Duodenal mucosa (tissue), 2 donors: ENCODE measurements around the gene GLP2R.

Source experiments
- H3K27ac ChIP-seq: one replicate; pipeline ENCODE4 v1.7.0; 2013; ENCODE audit warnings: low read depth, low read length
- H3K27me3 ChIP-seq, 2 donors: one replicate each; pipeline ENCODE4 v1.7.0; 2013; ENCODE audit warnings: low read length in 2 of 2, control low read depth in 1 of 2; ENCODE audit not compliant: insufficient read depth in 2 of 2, control insufficient read depth in 1 of 2
- H3K36me3 ChIP-seq, 2 donors: one replicate each; pipeline ENCODE4 v1.7.0; 2013; ENCODE audit warnings: low read length in 2 of 2, control low read depth in 1 of 2; ENCODE audit not compliant: insufficient read depth in 2 of 2, control insufficient read depth in 1 of 2
- H3K4me1 ChIP-seq, 2 donors: one replicate each; pipeline ENCODE4 v1.7.0; 2013; ENCODE audit warnings: low read length in 2 of 2, control low read depth in 1 of 2; ENCODE audit not compliant: insufficient read depth in 2 of 2, control insufficient read depth in 1 of 2
- H3K4me3 ChIP-seq, 2 donors: one replicate each; pipeline ENCODE4 v1.7.0; 2013; ENCODE audit warnings: low read length in 2 of 2, low read depth in 1 of 2
- H3K9ac ChIP-seq, 2 donors: one replicate each; pipeline ENCODE4 v1.7.0; 2013; ENCODE audit warnings: low read length in 2 of 2, low read depth in 1 of 2
- H3K9me3 ChIP-seq, 2 donors: one replicate each; pipeline ENCODE4 v1.7.0; 2013; ENCODE audit warnings: low read length in 2 of 2, control low read depth in 1 of 2; ENCODE audit not compliant: control insufficient read depth in 1 of 2

The GLP2R gene

DNA sequence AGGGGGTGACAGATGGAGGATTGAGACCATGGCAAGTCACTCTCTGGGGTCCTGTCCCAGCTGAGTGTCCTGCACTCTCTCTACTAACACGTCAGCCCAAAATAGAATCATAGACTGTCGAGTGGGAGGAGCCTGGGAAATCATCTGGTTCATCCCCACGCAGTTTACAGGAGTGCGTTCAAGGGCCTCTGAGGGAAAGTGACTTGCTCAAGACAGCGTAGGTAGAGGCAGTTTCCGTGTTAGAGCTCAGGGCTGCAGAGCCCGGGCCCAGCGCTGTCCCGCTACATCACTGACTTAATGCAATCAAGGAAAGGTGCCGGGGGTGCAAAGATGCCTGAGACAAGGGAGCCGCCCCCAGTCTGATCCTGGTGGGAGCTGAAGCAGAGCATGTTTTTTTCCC is 14.2 kb upstream of the GLP2R start:
- Histone ChIP-seq H3K36me3 (no peaks in the 10 kb centered on the region), H3K4me1 (no peaks in the 10 kb centered on the region), H3K9me3 (no peaks in the 10 kb centered on the region), H3K4me3 (no peak overlapping the region), H3K27ac (no peak overlapping the region), H3K9ac (no peak overlapping the region), H3K27me3 (no peaks in the 10 kb centered on the region)

DNA sequence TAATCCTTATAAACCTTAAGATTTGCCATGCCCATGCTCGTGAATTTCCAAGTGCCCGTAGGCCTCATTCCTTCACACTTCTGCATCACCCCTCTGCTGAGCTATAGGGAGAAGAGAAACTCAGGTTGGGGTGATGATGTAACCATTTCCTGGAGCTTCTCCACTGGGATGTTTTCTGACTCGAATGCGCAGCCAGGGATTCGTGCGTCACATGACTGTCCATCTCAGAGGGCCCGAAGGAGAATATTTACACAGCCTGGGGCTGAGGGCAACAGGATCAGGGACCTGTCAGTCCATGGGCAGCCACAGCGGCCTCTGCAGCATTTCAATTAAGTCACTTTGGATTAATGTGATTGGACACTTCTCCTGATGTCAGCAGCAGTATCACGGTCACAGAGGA is 12.6 kb upstream of the GLP2R start:
- H3K9me3 ChIP-seq: no peaks in the 10 kb centered on the region
- H3K4me3 ChIP-seq: no peak overlapping the region
- H3K4me1 ChIP-seq: no peaks in the 10 kb centered on the region
- H3K27me3 ChIP-seq: no peaks in the 10 kb centered on the region
- H3K9ac ChIP-seq: no peak overlapping the region
- H3K27ac ChIP-seq: no peak overlapping the region
- H3K36me3 ChIP-seq: no peaks in the 10 kb centered on the region

DNA sequence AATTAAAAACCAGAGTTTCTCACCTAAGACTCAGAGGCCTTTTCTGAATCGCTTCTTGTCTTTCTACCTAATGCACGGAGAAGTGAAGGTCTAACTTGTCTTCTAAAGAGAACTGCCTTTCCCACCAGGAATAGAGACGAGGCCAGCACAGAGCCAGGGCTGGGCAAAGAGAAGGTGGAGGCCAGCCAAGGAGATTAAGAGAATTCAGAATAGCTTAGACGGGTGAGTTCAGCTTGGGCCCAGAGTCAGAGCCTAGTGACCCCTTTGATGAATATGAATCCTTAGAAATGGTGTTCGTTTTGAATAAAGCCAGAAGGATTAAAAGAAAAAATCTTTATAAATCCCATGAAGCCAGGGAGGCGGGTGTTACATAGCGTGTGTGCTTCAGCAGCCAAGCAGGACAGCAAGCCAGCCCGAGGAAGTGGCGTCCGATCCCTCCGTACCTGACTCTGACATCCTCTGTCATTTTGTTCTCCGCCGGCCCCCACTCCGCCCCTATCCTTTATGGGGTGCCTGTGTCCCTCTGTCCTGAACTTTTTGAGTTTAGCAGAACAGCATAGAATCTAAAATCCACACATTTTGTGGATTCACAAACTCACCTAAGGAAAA is 11.3 kb upstream of the GLP2R start:
- Histone ChIP-seq H3K36me3 (no peaks in the 10 kb centered on the region), H3K27me3 (no peaks in the 10 kb centered on the region), H3K9me3 (no peaks in the 10 kb centered on the region), H3K27ac (no peak overlapping the region), H3K4me1 (no peaks in the 10 kb centered on the region), H3K4me3 (no peak overlapping the region), H3K9ac (no peak overlapping the region)

DNA sequence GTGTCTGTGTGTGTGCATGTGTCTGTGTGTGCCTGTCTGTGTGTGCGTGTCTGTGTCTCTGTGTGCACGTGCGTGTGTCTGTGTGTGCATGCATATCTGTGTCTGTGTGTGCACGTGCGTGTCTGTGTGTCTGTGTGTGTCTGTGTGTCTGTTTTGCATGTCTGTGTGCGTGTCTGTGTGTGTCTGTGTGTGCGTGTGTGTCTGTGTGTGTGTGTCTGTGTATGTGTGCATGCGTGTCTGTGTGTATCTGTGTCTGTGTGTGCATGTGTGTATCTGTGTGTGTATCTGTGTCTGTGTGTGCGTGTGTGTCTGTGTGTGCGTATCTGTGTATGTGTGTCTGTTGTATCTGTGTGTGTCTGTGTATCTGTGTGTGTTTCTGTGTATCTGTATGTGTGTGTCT is 9.3 kb upstream of the GLP2R start:
- H3K4me3 ChIP-seq: no peak overlapping the region
- no peak overlapping the region for H3K9ac ChIP-seq
- no peaks in the 10 kb centered on the region for H3K36me3 ChIP-seq
- H3K27me3 ChIP-seq: no peaks in the 10 kb centered on the region
- no peaks in the 10 kb centered on the region for H3K4me1 ChIP-seq
- no peaks in the 10 kb centered on the region for H3K9me3 ChIP-seq
- no peak overlapping the region for H3K27ac ChIP-seq

GRCh38 chr17:9817086-9817485 is 8.6 kb upstream of the GLP2R start:
- H3K9me3 ChIP-seq: no peaks in the 10 kb centered on the region
- no peak overlapping the region for H3K4me3 ChIP-seq
- no peak overlapping the region for H3K27ac ChIP-seq
- no peaks in the 10 kb centered on the region for H3K36me3 ChIP-seq
- no peak overlapping the region for H3K9ac ChIP-seq
- no peaks in the 10 kb centered on the region for H3K27me3 ChIP-seq
- no peaks in the 10 kb centered on the region for H3K4me1 ChIP-seq

DNA sequence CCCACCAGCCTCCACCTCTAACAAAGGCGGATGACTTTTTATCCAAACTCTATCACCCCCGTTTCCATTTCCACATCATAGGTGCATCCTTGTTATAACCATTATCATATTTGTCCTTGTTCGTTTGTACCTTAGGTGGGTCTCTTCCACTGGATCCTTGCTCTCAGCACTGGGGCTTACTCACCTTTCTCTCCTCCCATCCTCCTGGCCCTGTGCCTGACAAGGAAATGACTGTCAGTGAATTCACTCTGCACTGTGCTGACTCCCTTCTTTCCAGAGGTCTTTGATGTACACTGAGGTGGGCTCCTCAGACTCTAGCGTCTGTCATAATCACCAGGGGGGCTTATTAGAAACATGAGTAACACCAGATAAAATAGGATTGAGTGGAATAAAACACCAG is 7.0 kb upstream of the GLP2R start:
- Histone ChIP-seq H3K36me3 (no peaks in the 10 kb centered on the region), H3K9me3 (no peaks in the 10 kb centered on the region), H3K4me1 (no peaks in the 10 kb centered on the region), H3K27me3 (no peaks in the 10 kb centered on the region), H3K27ac (no peak overlapping the region), H3K4me3 (no peak overlapping the region), H3K9ac (no peak overlapping the region)

DNA sequence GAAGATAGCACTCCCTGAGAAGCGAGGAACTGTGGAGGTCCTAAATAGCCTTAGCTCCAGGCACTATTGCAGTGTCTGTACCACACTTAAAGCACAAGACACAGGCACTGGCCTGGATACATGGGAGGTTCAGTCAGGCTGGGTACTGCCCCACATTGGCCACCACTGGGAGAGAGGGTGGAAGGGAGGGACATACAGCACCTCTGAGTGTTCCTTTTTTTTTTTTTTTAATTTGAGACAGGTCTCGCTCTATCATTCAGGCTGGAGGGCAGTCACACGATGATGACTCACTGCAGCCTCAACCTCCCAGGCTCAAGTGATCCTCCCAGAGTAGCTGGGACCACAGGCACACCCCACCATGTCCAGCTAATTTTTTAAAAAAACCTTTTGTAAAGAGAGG is 5.3 kb upstream of the GLP2R start:
- Histone ChIP-seq H3K27ac (no peak overlapping the region), H3K27me3 (no peaks in the 10 kb centered on the region), H3K36me3 (no peaks in the 10 kb centered on the region), H3K9me3 (no peaks in the 10 kb centered on the region), H3K4me1 (no peaks in the 10 kb centered on the region), H3K9ac (no peak overlapping the region), H3K4me3 (no peak overlapping the region)

GRCh38 chr17:9821921-9822320 is 3.8 kb upstream of the GLP2R start, which contains the start of gene GSG1L2:
TSS of gene GSG1L2 (minus strand) at chr17:9822079. CDS start at chr17:9822071, 8 bp downstream.
- Histone ChIP-seq H3K36me3 (no peaks in the 10 kb centered on the region), H3K4me1 (no peaks in the 10 kb centered on the region), H3K9me3 (no peaks in the 10 kb centered on the region), H3K4me3 (no peak within 1 kb of the TSS), H3K27ac (no peak within 1 kb of the TSS), H3K9ac (no peak within 1 kb of the TSS), H3K27me3 (no peaks in the 10 kb centered on the region)

DNA sequence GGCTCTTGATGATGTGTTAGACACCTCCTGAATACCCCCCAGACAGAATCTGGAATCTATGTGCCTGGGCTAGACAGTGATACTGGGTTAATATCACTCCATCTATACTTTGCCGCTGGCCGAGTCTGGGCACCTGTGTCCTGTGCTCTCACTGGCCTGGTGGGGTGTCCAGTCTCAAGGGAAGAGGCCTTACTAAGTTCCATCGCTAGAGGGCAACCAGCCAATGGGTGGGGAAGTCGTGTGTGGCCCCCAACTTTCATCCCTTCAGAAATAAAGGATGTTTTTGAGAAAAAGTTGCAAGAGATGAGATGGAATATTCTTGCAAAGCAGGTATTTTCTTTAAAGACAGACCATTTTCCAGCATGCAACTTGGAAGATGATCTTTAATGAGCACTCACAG is 1.6 kb upstream of the GLP2R start:
- Histone ChIP-seq H3K27ac (no peak overlapping the region), H3K9ac (no peak overlapping the region), H3K27me3 (no peaks in the 10 kb centered on the region), H3K4me3 (no peak overlapping the region), H3K9me3 (no peaks in the 10 kb centered on the region), H3K4me1 (no peaks in the 10 kb centered on the region), H3K36me3 (no peaks in the 10 kb centered on the region)

- Histone ChIP-seq H3K9ac (no peak overlapping the region), H3K4me1 (no peaks in the 10 kb centered on the region), H3K9me3 (no peaks in the 10 kb centered on the region), H3K27ac (no peak overlapping the region), H3K36me3 (no peaks in the 10 kb centered on the region), H3K27me3 (no peaks in the 10 kb centered on the region), H3K4me3 (no peak overlapping the region)
Observed at GRCh38 chr17:9824797-9825338, 856 bp upstream of the GLP2R start.
